ENCODE results near the gene KRTAP20-3. TPM values are rescaled to one million over a fixed set of nuclear protein-coding genes. Genes with fewer than 3 reads are reported as not detected.

Gene KRTAP20-3
- total RNA-seq, result not detected

DNA sequence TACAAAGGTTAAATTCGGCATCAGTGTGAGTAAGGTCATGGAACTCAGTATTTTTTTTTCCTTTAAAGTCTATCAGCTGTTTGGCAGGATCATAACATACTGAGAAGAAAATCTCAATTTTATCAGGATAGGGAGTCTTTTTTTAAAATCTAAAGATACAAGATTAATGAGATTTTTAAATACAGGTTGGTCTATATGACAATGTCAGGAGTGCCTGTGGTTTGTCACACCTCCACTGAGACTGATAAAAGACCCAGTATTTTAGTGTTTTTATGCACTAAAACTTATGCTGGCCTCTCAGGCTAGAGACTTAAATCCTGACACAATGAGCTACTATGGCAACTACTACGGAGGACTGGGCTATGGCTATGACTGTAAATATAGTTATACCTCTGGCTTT, at the start of gene KRTAP20-3:
Gene KRTAP20-3 (plus strand): TSS at position 301 of the 400 bp plus-strand sequence.
- DNase-seq (ENCODE audit: low spot score), result no peak
- Histone ChIP-seq H3K4me3 (no peak within 1 kb of the TSS), H3K27me3 (replicated peaks; ENCODE audit: insufficient read depth) (no peaks in the 10 kb centered on the region), H3K9me3 (no peaks in the 10 kb centered on the region), H3K4me1 (replicated peaks) (no peaks in the 10 kb centered on the region), H3K36me3 (no peaks in the 10 kb centered on the region), H3K27ac (no peak within 1 kb of the TSS)
- TF ChIP-seq, protein P1, sequence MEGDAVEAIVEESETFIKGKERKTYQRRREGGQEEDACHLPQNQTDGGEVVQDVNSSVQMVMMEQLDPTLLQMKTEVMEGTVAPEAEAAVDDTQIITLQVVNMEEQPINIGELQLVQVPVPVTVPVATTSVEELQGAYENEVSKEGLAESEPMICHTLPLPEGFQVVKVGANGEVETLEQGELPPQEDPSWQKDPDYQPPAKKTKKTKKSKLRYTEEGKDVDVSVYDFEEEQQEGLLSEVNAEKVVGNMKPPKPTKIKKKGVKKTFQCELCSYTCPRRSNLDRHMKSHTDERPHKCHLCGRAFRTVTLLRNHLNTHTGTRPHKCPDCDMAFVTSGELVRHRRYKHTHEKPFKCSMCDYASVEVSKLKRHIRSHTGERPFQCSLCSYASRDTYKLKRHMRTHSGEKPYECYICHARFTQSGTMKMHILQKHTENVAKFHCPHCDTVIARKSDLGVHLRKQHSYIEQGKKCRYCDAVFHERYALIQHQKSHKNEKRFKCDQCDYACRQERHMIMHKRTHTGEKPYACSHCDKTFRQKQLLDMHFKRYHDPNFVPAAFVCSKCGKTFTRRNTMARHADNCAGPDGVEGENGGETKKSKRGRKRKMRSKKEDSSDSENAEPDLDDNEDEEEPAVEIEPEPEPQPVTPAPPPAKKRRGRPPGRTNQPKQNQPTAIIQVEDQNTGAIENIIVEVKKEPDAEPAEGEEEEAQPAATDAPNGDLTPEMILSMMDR (IDR thresholded peaks at IDR 0.05), result no peak
- TF ChIP-seq POLR2AphosphoS5 (IDR thresholded peaks at IDR 0.05) (no peak), POLR2A (IDR thresholded peaks at IDR 0.05) (no peak)
- 90% methylated on average over 2 of the region's 2 CpGs for WGBS
- intact Hi-C loops (cut with DNase I), result no loop called here

DNA sequence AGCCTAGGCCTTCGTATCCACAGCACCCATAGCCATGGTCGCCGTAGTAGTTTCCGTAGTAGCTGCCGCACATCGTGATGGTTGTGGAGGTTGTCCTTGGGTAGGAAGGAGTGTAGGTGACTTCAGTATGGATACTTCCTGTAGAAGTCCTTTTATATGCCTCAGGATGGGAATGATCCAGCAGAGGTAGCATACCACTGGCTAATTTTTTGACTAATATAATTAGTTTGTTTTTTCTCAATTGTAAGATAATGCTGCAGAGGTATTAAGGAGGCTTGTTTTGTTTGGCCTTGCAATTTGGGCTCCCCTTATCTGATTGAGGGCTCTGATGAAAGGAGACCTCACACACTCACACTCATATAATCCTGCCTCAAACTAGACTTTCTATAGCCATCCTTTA, 43.9 kb upstream of the KRTAP20-3 start, which contains the start of gene KRTAP6-2:
Gene KRTAP6-2 (minus strand): TSS at position 101 of the 400 bp plus-strand sequence. CDS start 28 bp downstream, at position 73.
- Histone ChIP-seq H3K27me3 (replicated peaks; ENCODE audit: insufficient read depth) (no peaks in the 10 kb centered on the region), H3K36me3 (no peaks in the 10 kb centered on the region), H3K4me1 (replicated peaks) (no peaks in the 10 kb centered on the region), H3K4me3 (no peak within 1 kb of the TSS), H3K27ac (no peak within 1 kb of the TSS), H3K9me3 (no peaks in the 10 kb centered on the region)
- WGBS, result 96% methylated on average over 6 of the region's 6 CpGs
- intact Hi-C loops (cut with DNase I), result no loop called here
- no peak for DNase-seq (ENCODE audit: low spot score)
- TF ChIP-seq, protein P1 (IDR thresholded peaks at IDR 0.05), result no peak
- TF ChIP-seq POLR2AphosphoS5 (IDR thresholded peaks at IDR 0.05) (no peak), POLR2A (IDR thresholded peaks at IDR 0.05) (no peak)

DNA sequence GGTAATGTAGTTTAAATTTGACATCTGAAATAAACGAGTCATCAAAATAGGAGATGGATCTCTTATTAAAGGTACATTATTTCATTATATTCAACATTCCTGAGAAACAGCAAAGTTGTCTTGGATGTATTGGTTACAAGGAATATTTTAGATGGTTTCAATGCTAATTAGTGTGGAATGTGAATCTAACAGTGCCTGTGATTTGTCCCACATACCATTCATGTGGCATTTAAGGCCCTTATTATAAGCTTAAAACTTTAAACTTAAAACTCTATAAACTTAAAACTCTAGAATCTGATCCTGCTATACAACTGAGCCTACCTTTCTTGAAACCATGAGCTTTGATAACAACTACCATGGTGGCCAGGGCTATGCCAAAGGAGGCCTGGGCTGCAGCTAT, 41.9 kb upstream of the KRTAP20-3 start, which contains the start of gene KRTAP22-1:
Gene KRTAP22-1 (plus strand): TSS at position 301 of the 400 bp plus-strand sequence.
- H3K27me3 ChIP-seq (replicated peaks; ENCODE audit: insufficient read depth), result no peaks in the 10 kb centered on the region
- H3K36me3 ChIP-seq, result no peaks in the 10 kb centered on the region
- no peaks in the 10 kb centered on the region for H3K4me1 ChIP-seq (replicated peaks)
- intact Hi-C loops (cut with DNase I), result no loop called here
- 0% methylated on average over 1 of the region's 1 CpG for WGBS
- TF ChIP-seq POLR2A (IDR thresholded peaks at IDR 0.05), result no peak
- TF ChIP-seq POLR2AphosphoS5 (IDR thresholded peaks at IDR 0.05), result no peak
- TF ChIP-seq, protein P1 (IDR thresholded peaks at IDR 0.05), result no peak
- no peak for DNase-seq (ENCODE audit: low spot score)
- H3K9me3 ChIP-seq, result no peaks in the 10 kb centered on the region
- no peak within 1 kb of the TSS for H3K4me3 ChIP-seq
- H3K27ac ChIP-seq, result no peak within 1 kb of the TSS

DNA sequence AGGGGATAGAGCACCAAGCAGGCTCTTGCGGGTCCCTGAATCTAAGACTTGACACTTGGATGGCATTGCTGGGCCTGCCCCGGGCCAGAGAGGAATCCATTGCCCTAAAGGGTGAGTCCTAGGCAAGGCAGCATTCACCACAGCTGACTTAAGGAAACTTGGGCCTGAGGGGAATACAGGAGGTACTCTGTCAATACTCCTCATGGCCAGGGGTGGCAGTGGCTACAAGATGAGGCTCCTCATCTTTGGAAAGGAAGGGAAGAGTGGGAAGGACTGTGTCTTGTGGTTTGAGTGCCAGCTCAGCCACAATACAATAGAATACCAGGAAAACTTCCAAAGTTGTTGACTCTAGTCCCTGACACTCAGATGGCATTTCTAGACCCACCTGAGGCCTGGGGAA, 36.7 kb upstream of the KRTAP20-3 start:
- H3K36me3 ChIP-seq, result no peaks in the 10 kb centered on the region
- H3K27me3 ChIP-seq (replicated peaks; ENCODE audit: insufficient read depth), result no peaks in the 10 kb centered on the region
- H3K27ac ChIP-seq, result no peak overlapping the region
- intact Hi-C loops (cut with DNase I), result no loop called here
- no peaks in the 10 kb centered on the region for H3K4me1 ChIP-seq (replicated peaks)
- no peak for DNase-seq (ENCODE audit: low spot score)
- H3K9me3 ChIP-seq, result no peaks in the 10 kb centered on the region
- no peak overlapping the region for H3K4me3 ChIP-seq
- no peak for TF ChIP-seq POLR2A (IDR thresholded peaks at IDR 0.05)
- WGBS, result 90% methylated on average over 2 of the region's 2 CpGs

DNA sequence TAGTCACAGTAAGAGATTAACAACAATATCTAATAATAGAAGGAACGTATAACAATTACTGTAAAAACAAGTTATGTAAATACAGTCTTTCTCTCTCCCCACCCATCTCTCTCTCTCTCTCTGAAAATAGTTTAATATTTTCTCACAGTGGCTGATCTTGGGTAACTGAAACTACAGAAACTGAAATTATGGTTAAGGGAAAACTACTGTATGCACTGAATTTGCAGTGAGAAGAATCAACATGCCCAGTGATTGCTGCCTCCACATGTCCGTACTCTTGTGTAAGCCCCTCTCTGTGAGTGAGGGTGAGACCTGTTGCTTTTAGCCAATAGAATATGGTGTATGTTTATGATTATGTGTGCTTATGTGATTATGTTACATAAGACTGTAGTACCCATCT, 30.5 kb upstream of the KRTAP20-3 start:
- Histone ChIP-seq H3K4me3 (no peak overlapping the region), H3K36me3 (no peaks in the 10 kb centered on the region), H3K4me1 (replicated peaks) (no peaks in the 10 kb centered on the region), H3K9me3 (no peaks in the 10 kb centered on the region), H3K27me3 (replicated peaks; ENCODE audit: insufficient read depth) (no peaks in the 10 kb centered on the region), H3K27ac (no peak overlapping the region)
- intact Hi-C loops (cut with DNase I), result no loop called here
- TF ChIP-seq, protein P1 (IDR thresholded peaks at IDR 0.05), result no peak
- WGBS, result 70% methylated on average over 2 of the region's 2 CpGs
- DNase-seq (ENCODE audit: low spot score), result no peak
